ENCODE data around the gene GADL1. TPM values are rescaled to one million over a fixed set of nuclear protein-coding genes. Genes with fewer than 3 reads are reported as not detected.

GADL1 gene
- total RNA-seq, 1 experiment from 2014 or later = 0.37 TPM

DNA sequence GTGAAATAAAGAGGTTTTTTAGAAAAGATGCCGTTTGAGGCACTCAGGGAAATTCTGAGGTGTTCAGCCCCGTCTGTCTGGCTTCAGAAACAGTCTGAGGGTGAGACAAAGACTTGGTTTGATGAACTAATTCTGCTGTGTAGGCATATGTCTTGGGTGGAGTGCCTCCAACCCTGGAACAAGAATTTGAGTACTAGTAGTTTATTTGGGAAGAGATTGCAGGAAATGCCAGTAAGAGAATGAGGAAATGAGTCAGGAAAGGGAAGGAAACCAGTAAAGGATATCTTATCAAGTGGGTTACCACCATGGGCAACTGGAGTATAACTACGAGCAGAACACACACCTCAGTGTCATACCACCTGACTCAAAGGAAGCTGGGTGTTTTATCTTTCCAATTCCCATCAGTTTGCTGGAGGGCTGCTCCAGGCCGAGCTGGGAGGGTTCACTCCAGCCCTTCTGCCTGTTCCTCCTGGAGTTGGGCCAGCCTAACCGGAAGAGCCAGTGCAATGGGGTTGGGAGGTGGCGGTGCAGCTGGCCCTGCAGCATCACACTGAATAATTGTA is 212.7 kb downstream of the GADL1 start:
- no peak for DNase-seq (ENCODE audit: low read depth, low spot score)
- in situ Hi-C loops (cut with HindIII; ENCODE audit: low pct_unique_long_range_greater_than_20kb, low sequenced_read_pairs) = loop anchor here (10.0 kb wide), 1 partner anchor 337 kb away; no protein-coding TSS in a partner anchor

DNA sequence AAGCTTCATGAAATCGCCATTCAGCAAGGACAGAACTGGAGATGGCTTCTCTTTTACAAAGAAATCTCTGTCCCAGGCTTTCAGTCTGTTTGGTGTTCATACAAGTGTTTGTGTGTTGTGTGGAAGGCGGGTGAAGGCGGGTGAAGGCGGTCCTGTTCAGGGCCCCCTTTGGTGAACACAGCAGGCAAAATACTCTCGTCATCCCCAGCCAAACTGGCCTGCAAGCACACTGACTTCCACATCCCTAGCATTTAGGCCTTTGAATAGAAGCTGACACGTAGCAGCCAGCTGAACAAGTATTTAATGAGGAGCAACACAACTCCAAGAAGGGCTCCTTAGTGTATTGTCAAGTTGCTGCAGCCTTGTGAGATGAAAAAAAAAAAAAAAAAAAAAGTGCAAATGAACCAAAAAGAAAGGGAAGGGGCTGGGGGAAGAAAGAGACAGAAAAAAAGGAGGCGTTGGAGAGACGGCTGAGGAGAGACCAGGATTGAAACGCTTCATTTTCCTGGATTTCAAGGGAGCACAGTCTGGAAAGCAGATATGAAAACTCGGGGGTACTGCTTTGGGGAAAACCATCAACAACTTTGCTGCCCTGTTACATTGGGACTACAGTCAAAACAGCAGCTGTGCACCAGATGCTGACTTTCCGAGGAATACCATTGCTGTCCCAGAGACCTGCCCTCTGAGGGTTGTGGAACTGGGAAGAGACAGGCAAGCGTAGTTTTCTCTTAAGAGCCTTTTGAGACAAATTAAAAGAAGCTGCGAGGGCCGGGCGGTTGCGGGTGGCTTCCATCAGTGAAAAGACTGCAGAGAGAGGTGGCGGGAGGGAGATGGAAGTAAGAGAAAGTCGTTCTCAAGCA is 213.4 kb downstream of the GADL1 start:
- DNase-seq (ENCODE audit: low read depth, low spot score) = no peak
- in situ Hi-C loops (cut with HindIII; ENCODE audit: low pct_unique_long_range_greater_than_20kb, low sequenced_read_pairs) = loop anchor here (10.0 kb wide), 1 partner anchor 336 kb away; no protein-coding TSS in a partner anchor

DNA sequence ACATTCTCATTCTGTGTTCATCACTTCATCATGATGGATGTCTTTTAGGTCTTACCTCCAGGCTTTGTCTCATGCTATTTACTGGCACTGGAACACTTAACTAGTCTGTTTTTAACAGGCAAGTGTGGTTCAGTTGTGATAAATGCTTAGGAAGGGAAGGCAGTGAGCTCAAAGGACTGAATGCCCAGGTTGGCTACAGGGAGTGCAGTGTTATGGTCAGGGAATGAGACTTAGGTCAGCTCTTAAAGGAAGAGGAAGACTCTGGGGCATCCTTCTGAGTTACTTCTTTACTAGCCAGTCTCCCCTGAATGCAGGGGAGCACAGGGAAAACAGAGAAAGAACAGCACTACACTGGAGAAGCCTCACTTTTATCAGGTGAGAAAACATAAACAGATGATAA is 215.4 kb downstream of the GADL1 start:
- DNase-seq (ENCODE audit: low read depth, low spot score) = no peak
- in situ Hi-C loops (cut with HindIII; ENCODE audit: low pct_unique_long_range_greater_than_20kb, low sequenced_read_pairs) = no loop called here

DNA sequence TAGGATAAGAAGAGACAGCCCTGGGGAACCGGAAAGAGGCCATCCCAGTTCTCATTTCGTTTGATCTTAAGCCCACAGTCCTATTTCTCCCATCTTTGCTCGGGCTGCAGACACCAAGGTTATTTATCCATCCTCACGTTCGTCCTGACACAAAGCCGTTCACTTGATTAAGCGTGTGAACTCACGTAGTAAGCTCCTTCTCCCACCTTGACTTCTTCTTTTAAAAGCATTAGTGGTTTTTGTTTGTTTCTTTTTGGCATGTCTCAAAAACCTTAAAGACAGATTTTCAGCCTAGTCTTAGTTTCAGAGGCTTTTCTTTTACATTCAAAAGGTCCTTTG is 217.1 kb downstream of the GADL1 start:
- no peak for DNase-seq (ENCODE audit: low read depth, low spot score)
- in situ Hi-C loops (cut with HindIII; ENCODE audit: low pct_unique_long_range_greater_than_20kb, low sequenced_read_pairs) = no loop called here

DNA sequence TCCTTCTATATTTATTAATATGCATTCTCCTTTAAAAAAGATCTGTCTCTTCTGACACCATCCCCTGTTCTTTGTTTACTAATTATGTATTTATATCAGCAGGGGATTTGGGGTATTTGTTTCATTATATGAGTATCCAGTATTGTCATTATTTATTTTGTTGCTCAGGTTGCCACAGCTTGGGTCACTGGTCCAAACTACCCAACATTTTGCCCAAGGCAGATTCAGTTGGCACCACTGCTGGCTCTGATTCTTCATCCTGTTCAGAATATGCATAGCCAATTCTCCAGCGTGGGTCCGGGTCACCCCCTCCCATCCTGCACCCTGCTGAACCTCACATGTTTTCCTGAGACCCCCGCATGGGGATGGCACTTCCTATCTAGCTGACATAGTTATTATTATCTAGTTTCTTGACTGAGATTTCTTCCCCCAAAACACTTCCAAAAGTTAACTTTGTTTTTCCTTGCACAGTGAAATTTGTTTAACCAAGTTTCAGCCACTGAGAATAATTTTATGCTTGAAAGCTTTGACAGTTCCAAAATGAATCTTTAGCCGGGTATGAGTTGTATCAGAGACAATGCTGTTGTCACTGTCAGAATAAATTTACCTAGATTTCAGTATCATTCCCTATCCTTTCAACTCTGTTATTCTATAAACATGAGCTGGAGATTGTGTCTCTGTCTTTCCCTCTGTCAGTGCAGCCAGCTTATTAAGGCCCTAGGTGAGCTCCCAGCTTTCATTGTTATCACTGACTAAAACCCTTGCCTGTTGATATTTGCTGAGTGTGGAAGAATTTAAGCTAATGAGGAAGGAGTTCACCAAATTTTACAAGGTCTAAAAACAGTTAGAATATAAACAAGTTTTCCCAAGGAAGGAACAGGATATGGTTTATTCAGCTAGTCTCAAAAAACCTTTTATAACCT is 217.8 kb downstream of the GADL1 start:
- in situ Hi-C loops (cut with HindIII; ENCODE audit: low pct_unique_long_range_greater_than_20kb, low sequenced_read_pairs) = no loop called here
- no peak for DNase-seq (ENCODE audit: low read depth, low spot score)

Data from SK-MEL-5 (cell line).